Karpas-422 (cell line): ENCODE measurements around the gene UGT1A7. TPM values are rescaled to one million over a fixed set of nuclear protein-coding genes. Genes with fewer than 3 reads are reported as not detected.
"Not testable (repeated sequence)": the region's sequence is repeated elsewhere in the genome, so short reads cannot be mapped to it uniquely, and the experiment has no call there.

Experiments used
- DNase-seq: peaks from one replicate; pipeline ENCODE4 v3.0.0-alpha.2; 2015
- H2AFZ ChIP-seq: fragments of 200-600 bp; sonication (generic); 2 replicates; pipeline ENCODE4 v1.6.1; 2014; ENCODE audit warnings: antibody characterized with exemption, low read length, mixed read lengths
- H3K27ac ChIP-seq: fragments of 200-600 bp; sonication (generic); 2 replicates; pipeline ENCODE4 v1.5.1; 2014; ENCODE audit warnings: mild to moderate bottlenecking, low read length, moderate library complexity
- H3K27me3 ChIP-seq: fragments of 200-600 bp; sonication (generic); 2 replicates; pipeline ENCODE4 v1.6.1; 2014; ENCODE audit warnings: low read length, mixed read lengths
- H3K36me3 ChIP-seq: fragments of 200-600 bp; sonication (generic); 2 replicates; pipeline ENCODE4 v1.6.1; 2014; ENCODE audit warnings: low read length, mixed read lengths; ENCODE audit not compliant: insufficient read depth
- H3K4me1 ChIP-seq: fragments of 200-600 bp; sonication (generic); 2 replicates; pipeline ENCODE4 v1.6.1; 2014; ENCODE audit warnings: mild to moderate bottlenecking, low read length, mixed read lengths
- H3K4me2 ChIP-seq: fragments of 200-600 bp; sonication (generic); 2 replicates; pipeline ENCODE4 v1.6.1; 2014; ENCODE audit warnings: low read length, low read depth, mild to moderate bottlenecking; ENCODE audit not compliant: poor library complexity, severe bottlenecking
- H3K4me3 ChIP-seq: fragments of 200-600 bp; sonication (generic); 2 replicates; pipeline ENCODE4 v1.5.1; 2014; ENCODE audit warnings: mild to moderate bottlenecking, antibody characterized with exemption, low read length, mixed read lengths
- H3K79me2 ChIP-seq: fragments of 200-600 bp; sonication (generic); 2 replicates; pipeline ENCODE4 v1.6.1; 2014; ENCODE audit warnings: mild to moderate bottlenecking, low read length, mixed read lengths
- H3K9ac ChIP-seq: fragments of 200-600 bp; sonication (generic); 2 replicates; pipeline ENCODE4 v1.6.0; 2014; ENCODE audit warnings: low read length
- H3K9me2 ChIP-seq: fragments of 200-600 bp; sonication (generic), shearing (Covaris generic); replicated peaks from 2 replicates; pipeline ENCODE4 v1.6.0; 2014; ENCODE audit warnings: mild to moderate bottlenecking, low read length, moderate library complexity; ENCODE audit not compliant: insufficient read depth
- H3K9me3 ChIP-seq: fragments of 300-700, 200-600 bp; sonication (generic); 2 replicates; pipeline ENCODE4 v1.6.1; 2014; ENCODE audit warnings: low read length, mixed read lengths
- H4K20me1 ChIP-seq: fragments of 200-600 bp; sonication (generic); 2 replicates; pipeline ENCODE4 v1.6.1; 2014; ENCODE audit warnings: mild to moderate bottlenecking, antibody characterized with exemption, low read length, low read depth; ENCODE audit not compliant: insufficient read depth
- total RNA-seq: library from RNA; depleted of rRNA; stranded (reverse); fragments of >200 nt; shearing (Covaris generic); gene quantifications from 2 replicates; pipeline ENCODE4 v1.2.3, GENCODE V29; 2014; ENCODE audit warnings: low replicate concordance

UGT1A7 gene
- total RNA-seq, 1 experiment from 2014 or later: not detected

DNA sequence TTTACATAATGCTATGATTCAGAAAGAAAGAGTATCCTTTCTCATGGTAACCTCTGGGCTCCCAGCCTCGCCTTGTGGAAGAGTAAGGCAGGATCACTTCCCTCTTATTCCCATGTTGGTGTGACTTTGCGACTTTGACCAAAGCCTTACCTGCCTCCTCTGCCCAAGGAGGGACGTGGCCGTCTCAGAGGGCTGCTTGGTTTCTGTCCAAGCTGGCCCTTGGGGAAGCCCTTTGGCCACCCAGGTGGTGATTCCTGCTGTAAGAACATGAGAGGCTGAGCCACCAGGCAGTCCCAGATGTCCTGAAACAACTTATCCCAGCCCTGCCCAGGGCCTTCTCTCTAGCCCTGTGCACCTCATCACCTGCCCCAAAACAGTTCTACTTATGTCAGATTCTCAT is 17.0 kb downstream of the UGT1A7 start:
- H2AFZ ChIP-seq: no peak overlapping the region
- no peaks in the 10 kb centered on the region for H3K9me2 ChIP-seq
- H3K9ac ChIP-seq: no peak overlapping the region
- H3K79me2 ChIP-seq: no peaks in the 10 kb centered on the region
- no peak overlapping the region for H3K4me3 ChIP-seq
- no peaks in the 10 kb centered on the region for H3K36me3 ChIP-seq
- no peak for DNase-seq
- no peaks in the 10 kb centered on the region for H3K27me3 ChIP-seq
- H3K27ac ChIP-seq: no peak overlapping the region
- H4K20me1 ChIP-seq: no peaks in the 10 kb centered on the region
- no peak overlapping the region for H3K4me2 ChIP-seq
- no peaks in the 10 kb centered on the region for H3K4me1 ChIP-seq
- no peaks in the 10 kb centered on the region for H3K9me3 ChIP-seq

DNA sequence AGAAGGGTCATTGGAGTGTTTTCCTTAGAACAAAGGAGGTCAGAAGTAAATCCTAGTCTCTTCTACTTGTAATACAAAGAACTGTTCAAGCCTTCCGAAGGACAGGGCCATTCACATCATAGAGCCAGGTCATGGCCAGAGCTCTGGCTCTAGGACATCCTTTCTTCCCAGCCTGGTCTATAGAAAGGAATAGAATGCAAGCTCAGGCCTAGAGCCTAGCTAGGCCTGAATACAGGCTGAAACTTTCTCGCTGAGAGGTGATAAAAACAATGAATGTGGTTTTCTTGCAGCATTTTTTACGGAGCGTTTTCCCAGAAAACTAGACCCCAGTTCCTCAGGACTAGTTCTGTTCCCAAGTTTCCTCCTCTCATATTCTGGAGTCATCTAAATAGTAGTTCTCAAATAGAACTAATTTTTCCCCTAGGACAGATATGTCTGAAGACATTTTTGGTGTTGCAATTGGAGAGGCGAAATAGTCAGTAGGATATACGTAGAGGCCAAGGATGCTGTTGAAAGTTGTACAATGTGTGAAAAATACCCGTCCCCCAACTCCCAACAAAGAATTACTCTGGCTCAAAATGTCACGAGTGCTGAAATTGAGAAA is 17.8 kb downstream of the UGT1A7 start:
- no peak overlapping the region for H3K4me3 ChIP-seq
- DNase-seq: no peak
- H4K20me1 ChIP-seq: no peaks in the 10 kb centered on the region
- H3K9me2 ChIP-seq: no peaks in the 10 kb centered on the region
- H3K4me1 ChIP-seq: no peaks in the 10 kb centered on the region
- no peak overlapping the region for H3K4me2 ChIP-seq
- H2AFZ ChIP-seq: no peak overlapping the region
- no peaks in the 10 kb centered on the region for H3K36me3 ChIP-seq
- no peaks in the 10 kb centered on the region for H3K79me2 ChIP-seq
- H3K9ac ChIP-seq: no peak overlapping the region
- no peaks in the 10 kb centered on the region for H3K27me3 ChIP-seq
- no peaks in the 10 kb centered on the region for H3K9me3 ChIP-seq
- no peak overlapping the region for H3K27ac ChIP-seq

DNA sequence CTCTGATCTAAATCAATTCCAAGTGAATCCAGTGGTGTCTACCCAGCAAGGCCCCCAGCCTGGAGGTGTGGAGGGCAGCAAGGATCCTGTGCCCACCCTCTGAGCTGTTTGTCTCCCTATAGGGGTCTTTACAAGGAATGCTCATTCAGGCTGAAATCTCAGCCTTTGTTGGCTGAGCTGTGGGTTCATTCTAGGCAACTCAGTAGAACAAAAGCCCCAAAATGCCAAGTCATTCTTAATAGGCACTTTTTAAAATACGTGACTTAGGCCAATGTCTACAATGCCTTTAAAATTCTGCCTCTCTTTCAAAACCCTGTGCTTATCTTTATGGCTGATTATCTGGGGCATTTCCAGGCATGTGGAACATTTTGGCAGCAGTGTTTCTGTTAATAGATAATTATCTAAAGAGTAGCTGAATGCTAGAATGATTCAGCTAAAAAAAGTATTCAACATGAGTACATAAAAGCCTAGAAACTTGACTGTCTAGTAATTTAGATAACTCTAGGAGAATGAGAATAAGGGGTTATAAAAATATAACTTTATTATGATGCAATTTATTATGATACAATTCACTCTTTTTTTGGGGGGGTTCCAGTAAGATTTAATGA is 18.4 kb downstream of the UGT1A7 start:
- H3K9ac ChIP-seq: no peak overlapping the region
- H3K79me2 ChIP-seq: no peaks in the 10 kb centered on the region
- no peaks in the 10 kb centered on the region for H3K9me3 ChIP-seq
- no peak for DNase-seq
- no peak overlapping the region for H2AFZ ChIP-seq
- no peaks in the 10 kb centered on the region for H3K36me3 ChIP-seq
- H3K27ac ChIP-seq: no peak overlapping the region
- no peaks in the 10 kb centered on the region for H3K4me1 ChIP-seq
- no peaks in the 10 kb centered on the region for H3K9me2 ChIP-seq
- H4K20me1 ChIP-seq: no peaks in the 10 kb centered on the region
- H3K4me2 ChIP-seq: no peak overlapping the region
- no peaks in the 10 kb centered on the region for H3K27me3 ChIP-seq
- H3K4me3 ChIP-seq: no peak overlapping the region

DNA sequence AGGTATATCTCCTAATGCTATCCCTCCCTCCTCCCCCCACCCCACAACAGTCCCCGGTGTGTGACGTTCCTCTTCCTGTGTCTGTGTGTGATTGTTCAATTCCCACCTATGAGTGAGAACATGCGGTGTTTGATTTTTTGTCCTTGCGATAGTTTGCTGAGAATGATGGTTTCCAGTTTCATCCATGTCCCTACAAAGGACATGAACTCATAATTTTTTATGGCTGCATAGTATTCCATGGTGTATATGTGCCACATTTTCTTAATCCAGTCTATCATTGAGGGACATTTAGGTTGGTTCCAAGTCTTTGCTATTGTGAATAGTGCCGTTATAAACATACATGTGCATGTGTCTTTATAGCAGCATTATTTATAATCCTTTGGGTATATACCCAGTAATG is 19.1 kb downstream of the UGT1A7 start:
- not testable (repeated sequence) for H3K36me3 ChIP-seq, H3K79me2 ChIP-seq, H4K20me1 ChIP-seq, H3K27ac ChIP-seq, H2AFZ ChIP-seq, H3K9me2 ChIP-seq, DNase-seq, H3K9me3 ChIP-seq, H3K4me3 ChIP-seq, H3K9ac ChIP-seq, H3K4me2 ChIP-seq, H3K4me1 ChIP-seq, H3K27me3 ChIP-seq

DNA sequence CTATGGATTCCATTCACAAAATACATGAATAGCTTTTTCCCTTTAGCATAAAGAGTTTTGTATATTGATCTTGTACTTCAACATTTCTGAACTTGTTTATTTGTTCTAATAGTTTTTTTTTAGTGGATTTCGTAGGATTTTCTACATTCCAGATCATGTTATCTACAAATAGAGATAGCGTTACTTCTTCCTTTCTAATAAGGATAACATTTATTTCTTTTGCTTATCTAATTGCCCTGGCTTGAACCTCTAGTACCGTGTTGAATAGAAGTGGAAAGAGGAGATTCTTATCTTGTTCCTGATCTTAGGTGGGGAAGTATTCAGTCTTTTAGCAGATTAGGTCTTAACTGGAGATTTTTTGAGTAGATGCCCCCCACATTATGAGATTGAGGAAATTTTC is 20.5 kb downstream of the UGT1A7 start:
- H3K4me1 ChIP-seq: no peaks in the 10 kb centered on the region

DNA sequence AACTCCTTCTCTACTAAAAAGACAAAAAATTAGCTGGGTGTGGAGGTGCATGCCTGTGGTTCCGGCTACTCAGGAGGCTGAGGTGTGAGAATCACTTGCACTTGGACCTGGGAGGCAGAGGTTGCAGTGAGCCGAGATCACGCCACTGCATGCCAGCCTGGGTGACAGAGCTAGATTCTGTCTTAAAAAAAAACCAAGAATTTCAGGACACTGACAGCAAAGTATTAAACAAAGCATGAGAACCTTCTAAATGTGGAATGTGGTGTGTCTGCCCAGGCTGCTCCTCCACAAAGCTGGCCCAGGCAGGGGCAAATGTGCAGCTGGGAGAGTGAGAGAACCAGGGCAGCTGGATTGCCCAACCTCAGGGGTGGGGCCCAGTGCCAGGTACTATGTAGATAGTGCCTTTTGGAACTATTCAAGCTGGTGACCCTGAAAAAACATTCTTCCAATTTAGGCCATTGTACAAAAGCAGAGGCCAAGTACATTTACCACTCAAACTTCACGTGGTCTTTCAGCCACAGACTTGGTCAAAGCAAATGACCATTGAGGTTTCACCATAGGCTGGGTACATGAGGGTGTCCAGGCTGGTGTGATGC is 24.3 kb downstream of the UGT1A7 start:
- Histone ChIP-seq H3K4me2 (no peak overlapping the region), H3K4me1 (no peaks in the 10 kb centered on the region), H3K79me2 (no peaks in the 10 kb centered on the region), H3K9me2 (no peaks in the 10 kb centered on the region), H4K20me1 (no peaks in the 10 kb centered on the region), H3K36me3 (no peaks in the 10 kb centered on the region), H3K9ac (no peak overlapping the region), H3K9me3 (no peaks in the 10 kb centered on the region), H2AFZ (no peak overlapping the region), H3K27me3 (no peaks in the 10 kb centered on the region), H3K27ac (no peak overlapping the region), H3K4me3 (no peak overlapping the region)
- no peak for DNase-seq

More for the DNA sequence above, 20.5 kb downstream of the UGT1A7 start:
- Histone ChIP-seq H3K9me3 (no peaks in the 10 kb centered on the region), H3K9ac (no peak overlapping the region), H3K79me2 (no peaks in the 10 kb centered on the region), H3K36me3 (no peaks in the 10 kb centered on the region), H3K27me3 (no peaks in the 10 kb centered on the region), H4K20me1 (no peaks in the 10 kb centered on the region), H3K27ac (no peak overlapping the region), H3K4me2 (no peak overlapping the region), H2AFZ (no peak overlapping the region), H3K4me3 (no peak overlapping the region), H3K9me2 (no peaks in the 10 kb centered on the region)
- no peak for DNase-seq

DNA sequence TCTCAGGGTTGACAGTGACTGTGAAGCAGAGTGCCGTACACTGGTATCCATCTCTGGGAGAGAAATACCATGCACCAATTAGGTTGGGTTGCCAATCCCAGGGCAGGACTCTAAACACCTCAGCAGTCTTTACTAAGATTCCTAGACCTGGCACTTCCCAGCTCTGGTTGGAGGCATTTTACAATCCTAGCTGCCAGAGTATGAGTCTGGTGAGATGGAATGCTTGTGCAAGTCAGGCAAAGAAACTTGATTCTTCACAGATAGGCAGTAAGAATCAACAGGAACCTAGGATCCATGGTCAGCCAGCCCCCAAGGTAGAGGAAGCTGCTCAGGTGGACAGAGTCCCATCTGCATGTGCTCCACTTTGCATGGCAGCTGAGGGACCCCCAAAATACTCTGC is 25.0 kb downstream of the UGT1A7 start:
- H3K27me3 ChIP-seq: no peaks in the 10 kb centered on the region
- H3K4me1 ChIP-seq: no peaks in the 10 kb centered on the region
- no peak overlapping the region for H3K27ac ChIP-seq
- no peak for DNase-seq
- H3K79me2 ChIP-seq: no peaks in the 10 kb centered on the region
- no peaks in the 10 kb centered on the region for H3K9me3 ChIP-seq
- H3K4me2 ChIP-seq: no peak overlapping the region
- no peak overlapping the region for H3K9ac ChIP-seq
- no peaks in the 10 kb centered on the region for H3K9me2 ChIP-seq
- H3K4me3 ChIP-seq: no peak overlapping the region
- H4K20me1 ChIP-seq: no peaks in the 10 kb centered on the region
- H3K36me3 ChIP-seq: no peaks in the 10 kb centered on the region
- no peak overlapping the region for H2AFZ ChIP-seq

DNA sequence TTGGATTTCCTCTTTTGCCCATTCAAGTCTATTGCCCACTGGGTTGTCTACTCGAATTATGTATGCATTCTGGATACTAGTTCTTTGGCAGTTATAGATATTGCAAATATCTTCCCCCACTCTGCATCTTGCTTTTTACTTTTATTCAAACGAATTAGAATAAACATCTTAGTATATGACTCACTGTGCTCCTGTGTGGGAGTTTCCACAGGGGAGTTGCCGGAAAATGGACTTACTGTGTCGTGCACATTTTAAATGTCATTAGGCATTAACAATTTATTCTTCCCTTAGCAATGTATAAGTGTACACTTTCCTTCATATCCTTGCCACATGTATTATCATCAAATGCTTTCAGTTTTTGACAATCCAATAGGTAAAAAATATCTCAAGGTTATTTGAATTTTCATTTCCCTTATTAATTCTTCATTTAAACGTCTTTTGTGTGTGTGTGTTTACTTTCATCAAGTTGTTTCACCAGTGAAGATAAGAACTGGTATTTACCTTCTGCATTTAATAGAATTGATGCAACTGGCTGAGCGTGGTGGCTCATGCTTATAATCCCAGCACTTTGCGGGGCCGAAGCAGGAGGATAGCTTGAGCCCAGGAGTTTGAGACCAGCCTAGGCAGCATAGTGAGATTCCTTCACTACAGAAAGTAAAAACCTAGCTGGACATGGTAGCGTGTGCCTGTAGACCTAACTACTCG is 26.4 kb downstream of the UGT1A7 start:
- Histone ChIP-seq H3K4me3 (no peak overlapping the region), H3K4me2 (no peak overlapping the region)
- DNase-seq: no peak

More for the DNA sequence above, 26.4 kb downstream of the UGT1A7 start:
- Histone ChIP-seq H3K27ac (no peak overlapping the region), H2AFZ (no peak overlapping the region), H3K9ac (no peak overlapping the region), H4K20me1 (no peaks in the 10 kb centered on the region), H3K36me3 (no peaks in the 10 kb centered on the region), H3K4me1 (no peaks in the 10 kb centered on the region), H3K27me3 (no peaks in the 10 kb centered on the region), H3K9me3 (no peaks in the 10 kb centered on the region), H3K79me2 (no peaks in the 10 kb centered on the region), H3K9me2 (no peaks in the 10 kb centered on the region)
